Transverse colon (tissue), 4 donors: Measurements from ENCODE around the gene ANKRD35.

Experiments used
- CTCF ChIP-seq, 5 experiments: fragments of 200-600 bp in 3 of 5; fragments of 450-650 bp in 2 of 5; sonication (generic) in 3 of 5; IDR thresholded peaks; 1 replicate in 2 of 5; 2 replicates in 3 of 5; pipeline ENCODE4 v1.5.1; 2016 to 2017; ENCODE audit warnings: antibody characterized with exemption in 5 of 5, inconsistent platforms in 3 of 5, mild to moderate bottlenecking in 2 of 5, moderate library complexity in 1 of 5
- EP300 ChIP-seq: sonication (generic); formaldehyde crosslinking; IDR thresholded peaks from one replicate; pipeline ENCODE4 v1.6.1; 2017; ENCODE audit warnings: antibody characterized with exemption, low read depth
- POLR2A ChIP-seq: fragments of 450-650 bp; IDR thresholded peaks from one replicate; pipeline ENCODE4 v1.6.1; 2016; ENCODE audit warnings: antibody characterized with exemption, mild to moderate bottlenecking, moderate library complexity
- POLR2AphosphoS5 ChIP-seq, 3 donors: sonication (generic); formaldehyde crosslinking; IDR thresholded peaks; one replicate each; pipeline ENCODE4 v1.6.1; 2016; ENCODE audit warnings: antibody characterized with exemption in 3 of 3

- TF ChIP-seq CTCF (IDR thresholded peaks at IDR 0.05) (no peak), POLR2AphosphoS5 (IDR thresholded peaks at IDR 0.05) (no peak), POLR2A (no peak), EP300 (no peak)
Measured at GRCh38 chr1:145874646-145875045, 11.0 kb downstream of the ANKRD35 start.
